LoVo (cell line): ENCODE results near the gene GALNT6.
A peak's percentile ranks its signal among the peaks of the same experiment; 100 is the strongest.
"Not testable (repeated sequence)": the region's sequence is repeated elsewhere in the genome, so short reads cannot be mapped to it uniquely, and the experiment has no call there.

Experiments used
- DNase-seq: peaks from one replicate; pipeline ENCODE4 v3.0.0-alpha.2; 2016; ENCODE audit warnings: low spot score

GALNT6 gene

DNA sequence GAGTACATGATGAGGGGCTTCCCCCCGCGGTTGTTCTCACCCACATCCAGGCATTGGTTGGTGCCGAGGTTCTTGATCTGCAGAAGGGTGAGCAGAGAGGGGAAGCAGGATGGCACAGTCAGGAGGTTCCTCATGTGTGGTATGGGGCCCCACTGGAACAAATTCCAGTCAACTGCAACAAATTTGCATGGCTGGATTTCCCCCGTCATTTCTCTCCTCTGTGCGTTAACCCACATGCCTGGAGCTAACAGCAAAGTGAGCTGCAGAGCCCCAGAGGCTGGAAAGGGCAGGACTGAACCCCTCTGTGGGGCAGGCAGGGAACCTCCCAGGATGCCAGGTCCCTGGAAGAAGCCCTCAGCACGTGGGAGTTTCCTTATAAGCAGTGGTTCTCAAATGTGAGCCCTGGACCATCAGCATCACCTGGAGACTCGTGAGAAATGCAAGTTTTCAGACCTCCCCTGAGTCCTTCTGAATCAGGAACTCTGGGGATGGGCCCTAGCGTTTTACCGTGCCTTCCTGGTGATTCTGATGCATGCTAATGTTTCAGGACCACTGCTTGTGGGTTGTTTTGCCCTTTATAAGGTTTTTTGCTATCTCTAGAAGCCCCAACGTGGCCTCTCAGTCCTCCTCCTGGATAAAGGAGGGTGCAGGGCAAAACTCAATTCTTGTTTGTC lies 33.7 kb downstream of the GALNT6 start:
- DNase-seq: no peak

DNA sequence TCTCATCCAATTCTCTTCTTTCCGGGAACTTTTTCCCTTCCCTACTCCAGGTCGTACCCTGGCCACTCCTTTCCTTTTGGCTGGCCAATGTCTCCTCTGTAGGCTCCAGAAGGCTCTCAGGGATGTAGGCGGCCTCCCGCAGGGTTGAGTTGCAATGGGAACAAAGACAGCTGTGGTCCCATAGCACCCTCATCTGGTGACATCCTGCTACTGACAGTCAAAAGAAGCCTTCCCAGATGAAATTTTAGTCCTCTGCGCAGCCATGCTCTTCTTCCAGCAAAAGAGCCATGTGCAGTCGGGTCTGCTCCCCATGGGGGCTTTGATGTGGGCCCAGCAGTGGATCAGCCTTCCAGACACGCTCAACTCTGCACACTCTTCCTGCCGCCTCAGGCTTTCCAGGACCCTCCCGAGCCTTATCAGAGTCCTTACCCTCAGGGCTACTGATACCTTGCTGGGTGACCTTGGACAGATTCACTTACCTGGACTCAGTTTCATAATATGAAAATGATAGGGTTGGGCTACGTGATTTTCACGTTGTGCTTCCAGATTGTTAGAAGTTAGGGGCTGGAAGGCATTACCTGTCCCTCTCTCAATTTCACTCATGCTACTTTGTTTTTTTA lies 39.2 kb downstream of the GALNT6 start:
- DNase-seq: peak; percentile 24

DNA sequence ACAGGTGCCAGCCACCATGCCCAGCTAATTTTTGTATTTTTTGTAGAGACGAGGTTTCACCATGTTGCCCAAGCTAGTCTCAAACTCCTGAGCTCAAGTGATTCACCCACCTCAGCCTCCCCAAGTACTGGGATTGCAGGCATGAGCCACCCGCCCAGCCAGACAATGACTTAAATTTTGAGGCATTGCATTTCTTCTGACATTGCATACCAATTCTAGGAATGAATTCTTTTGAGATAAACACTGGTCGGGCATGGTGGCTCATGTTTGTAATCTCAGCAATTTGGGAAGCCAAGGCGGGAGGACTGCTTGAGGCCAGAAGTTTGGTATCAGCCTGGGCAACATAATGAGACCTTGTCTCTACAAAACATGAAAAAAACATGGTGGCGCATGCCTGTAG lies 42.2 kb downstream of the GALNT6 start:
- no peak for DNase-seq

DNA sequence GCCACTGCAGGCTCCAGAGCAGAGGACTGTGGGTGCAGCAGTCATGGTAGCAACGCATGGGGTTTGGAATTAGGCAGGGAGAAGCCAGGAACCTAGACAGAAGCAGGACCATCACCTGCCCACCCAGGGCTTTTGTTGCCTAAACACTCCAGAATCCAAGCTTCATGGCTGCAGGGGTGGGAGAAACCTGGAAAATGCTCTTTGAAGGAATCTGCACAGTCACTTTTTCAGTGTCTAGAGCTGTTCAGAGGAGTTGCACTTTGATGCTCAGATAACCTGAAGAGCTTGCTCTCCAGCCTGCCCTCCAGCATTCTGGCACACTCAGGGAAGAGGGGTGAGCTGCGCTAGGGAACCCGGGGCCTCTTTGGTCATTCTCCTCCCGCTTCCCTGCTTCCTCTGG lies 43.1 kb downstream of the GALNT6 start:
- DNase-seq: no peak

DNA sequence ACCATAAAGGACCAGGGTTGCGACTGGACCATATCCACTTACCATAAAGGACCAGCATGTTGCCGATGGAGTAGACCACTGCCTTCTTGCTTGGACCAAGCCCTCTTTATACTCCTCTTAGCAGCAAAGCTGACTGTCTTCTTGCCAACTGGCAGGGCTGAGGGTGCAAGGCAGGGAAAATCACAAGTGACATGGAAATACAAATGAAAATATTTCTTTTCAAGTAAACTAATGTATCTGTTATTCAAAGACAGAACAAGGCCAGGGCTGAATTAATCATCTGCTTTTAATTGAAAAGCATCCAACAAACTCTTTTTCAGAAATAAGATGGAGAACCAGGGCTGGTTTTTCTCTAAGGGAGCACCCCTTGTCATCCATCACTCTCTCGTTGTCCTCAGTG lies 44.6 kb downstream of the GALNT6 start, which contains the start of gene CELA1:
Gene CELA1, minus strand, starts transcription at position 99 of the 400 bp plus-strand sequence. Its CDS starts 41 bp downstream, at position 58.
- no peak for DNase-seq

DNA sequence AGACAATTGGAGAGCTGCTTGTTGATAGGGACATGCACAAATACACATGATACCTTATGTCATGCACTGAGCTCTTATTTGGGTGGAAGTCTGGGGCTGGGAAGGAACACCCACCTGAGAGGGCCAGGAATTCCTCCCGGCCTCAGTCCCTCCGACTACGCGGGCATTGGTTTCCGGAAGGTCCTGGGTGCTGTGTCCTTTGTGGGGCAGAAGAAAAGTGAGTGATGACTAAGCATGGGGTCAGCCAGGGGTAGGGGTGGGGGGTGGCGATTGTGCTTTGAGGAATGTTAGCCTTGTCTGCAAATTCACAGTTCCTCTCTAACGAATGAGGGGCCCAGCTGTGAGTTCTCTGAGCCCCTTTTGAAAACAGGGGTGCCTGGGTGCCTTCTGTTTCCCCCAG lies 45.5 kb downstream of the GALNT6 start:
- DNase-seq: no peak

DNA sequence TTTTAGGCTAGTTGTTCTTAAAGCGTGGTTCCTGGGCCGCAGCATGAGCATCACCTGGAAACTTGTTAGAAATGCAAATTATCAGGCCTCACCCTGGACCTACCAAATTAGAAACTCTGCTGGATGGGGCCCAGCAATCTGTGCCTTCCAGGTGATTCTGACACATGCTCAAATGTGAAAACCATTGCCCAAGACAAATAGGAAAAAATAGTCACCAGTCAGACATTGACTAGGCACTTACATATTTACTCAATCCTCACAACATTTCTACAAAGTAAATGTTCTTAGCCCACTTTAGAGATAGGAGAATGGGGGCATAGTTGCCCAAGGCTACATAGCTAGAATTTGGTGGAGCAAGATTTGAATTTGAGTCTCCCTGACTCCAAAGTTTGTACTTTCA lies 48.0 kb downstream of the GALNT6 start:
- no peak for DNase-seq

DNA sequence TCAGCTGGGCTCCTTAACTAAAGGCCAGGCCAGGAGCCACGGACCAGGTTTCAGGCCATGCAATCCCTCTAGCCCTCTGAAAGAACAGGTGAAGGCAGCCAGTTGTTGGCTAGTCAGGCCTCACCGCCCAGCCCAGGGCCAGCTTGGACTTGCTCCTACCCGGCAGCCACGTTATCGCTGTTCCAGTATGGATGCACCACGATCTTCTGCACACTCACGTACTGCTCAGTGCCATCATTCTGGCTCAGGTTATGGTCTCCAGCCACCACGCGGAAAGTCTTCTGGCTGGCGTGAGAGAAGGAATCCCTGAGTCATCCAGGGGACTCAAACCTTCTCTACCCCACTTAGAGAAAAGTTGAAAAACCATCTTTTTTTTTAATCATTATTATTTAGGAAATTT lies 48.8 kb downstream of the GALNT6 start:
- no peak for DNase-seq

DNA sequence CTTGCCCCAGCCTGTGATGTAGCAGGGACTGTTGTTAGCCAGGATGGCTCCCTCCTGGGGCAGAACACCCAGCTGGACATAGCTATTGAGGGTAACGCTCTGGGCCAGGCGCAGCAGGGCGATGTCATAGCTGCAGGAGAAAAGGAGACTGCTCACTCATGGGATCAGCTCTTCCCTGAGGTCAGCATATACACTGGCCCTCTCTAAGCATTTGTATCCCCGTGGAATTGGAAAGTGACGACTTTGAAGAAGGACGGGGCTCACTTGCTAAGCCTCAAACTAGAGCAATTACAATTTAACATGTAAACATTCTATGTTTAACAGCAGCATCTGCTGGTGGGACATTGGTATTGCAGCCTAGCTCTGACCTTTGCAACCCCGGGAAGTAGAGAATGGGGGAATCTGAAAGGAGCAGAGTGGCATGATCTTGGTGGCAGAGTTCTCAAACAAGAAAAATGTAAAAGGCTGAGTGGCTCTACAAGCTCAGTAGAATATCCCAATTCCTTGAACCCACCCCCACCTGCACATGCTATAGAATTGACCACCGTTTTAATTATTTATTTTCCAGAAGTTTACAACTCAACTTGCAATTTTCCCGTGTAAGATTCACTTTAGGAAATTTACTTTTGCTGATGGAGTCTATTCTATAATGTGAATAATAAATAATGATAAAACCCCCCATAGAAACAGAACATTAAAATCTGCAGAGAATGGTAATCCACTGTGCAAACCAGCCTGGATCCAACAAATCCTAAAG lies 49.8 kb downstream of the GALNT6 start:
- peak; percentile 88 for DNase-seq

DNA sequence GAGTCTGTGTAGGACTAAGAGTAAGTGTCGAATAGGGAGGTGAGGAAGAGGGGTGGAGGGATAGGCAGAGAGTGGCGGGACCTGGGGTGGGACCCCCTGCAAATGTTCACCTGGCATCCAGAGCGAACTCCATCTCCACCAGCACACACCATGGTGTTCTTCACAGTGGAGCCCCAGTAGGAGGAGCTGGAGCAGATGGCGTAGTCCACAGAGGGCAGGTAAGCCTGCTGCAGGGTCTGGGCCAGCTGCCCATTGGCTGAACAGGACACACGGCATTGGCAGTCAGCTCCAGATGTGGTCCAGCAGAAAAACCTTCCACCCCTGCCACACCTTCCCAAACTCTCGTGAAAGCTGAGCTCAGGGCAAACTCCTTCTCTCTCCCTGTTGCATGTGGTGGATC lies 51.5 kb downstream of the GALNT6 start:
- no peak for DNase-seq

DNA sequence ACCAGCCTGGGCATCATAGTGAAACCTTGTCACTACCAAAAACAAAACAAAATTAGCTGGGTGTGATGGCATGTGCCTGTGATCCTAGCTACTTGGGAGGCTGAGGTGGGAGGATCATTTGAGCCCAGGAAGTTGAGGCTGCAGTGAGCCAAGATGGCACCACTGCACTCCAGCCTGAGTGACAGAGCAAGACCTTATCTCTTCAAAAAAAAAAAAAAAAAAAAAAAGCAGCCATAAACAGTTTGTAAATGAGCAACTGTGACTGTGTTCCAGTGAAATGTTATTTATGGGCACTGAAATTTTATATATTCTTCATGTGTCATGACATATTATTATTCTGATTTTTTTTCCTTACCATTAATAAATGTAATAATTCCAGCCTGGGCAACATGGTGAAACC lies 53.9 kb downstream of the GALNT6 start:
- DNase-seq: not testable (repeated sequence)

DNA sequence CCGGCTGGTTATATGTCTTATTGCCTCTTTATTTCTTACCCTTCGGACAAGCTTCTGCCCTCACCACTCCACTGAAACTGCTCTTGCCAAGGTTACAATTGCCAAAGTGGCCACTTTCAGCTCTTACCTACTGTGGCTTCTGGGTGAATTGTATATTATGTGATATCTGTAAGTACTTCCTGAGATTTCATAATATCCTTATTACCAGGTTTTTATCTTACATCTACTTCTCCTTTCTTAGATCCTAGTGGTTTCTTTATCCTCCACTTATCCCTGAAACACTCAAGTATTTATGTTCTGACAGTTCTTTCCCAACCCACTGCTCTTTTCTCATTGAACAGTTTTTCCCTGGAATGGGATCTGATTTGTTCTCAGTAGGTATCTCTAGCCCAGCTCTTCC lies 55.3 kb downstream of the GALNT6 start:
- no peak for DNase-seq

DNA sequence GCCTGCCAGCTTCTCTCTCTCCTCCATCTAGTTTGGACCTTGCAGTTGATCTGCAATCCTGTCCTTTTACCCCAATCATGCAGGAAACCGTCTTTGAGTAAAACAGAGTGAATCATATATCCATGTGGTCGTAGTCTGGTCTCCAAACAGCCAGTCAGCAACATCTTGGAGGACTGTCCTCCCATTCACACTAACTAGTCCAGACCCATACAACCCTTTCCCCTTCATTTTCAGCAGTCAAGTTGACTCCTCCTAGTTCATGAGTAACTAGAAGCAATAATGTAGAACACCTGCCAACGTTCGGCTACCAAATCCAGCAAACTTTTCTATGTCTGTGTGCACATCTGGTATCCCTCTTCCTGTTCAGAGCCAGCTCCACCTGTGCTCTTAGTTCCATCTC lies 56.4 kb downstream of the GALNT6 start:
- DNase-seq: no peak

DNA sequence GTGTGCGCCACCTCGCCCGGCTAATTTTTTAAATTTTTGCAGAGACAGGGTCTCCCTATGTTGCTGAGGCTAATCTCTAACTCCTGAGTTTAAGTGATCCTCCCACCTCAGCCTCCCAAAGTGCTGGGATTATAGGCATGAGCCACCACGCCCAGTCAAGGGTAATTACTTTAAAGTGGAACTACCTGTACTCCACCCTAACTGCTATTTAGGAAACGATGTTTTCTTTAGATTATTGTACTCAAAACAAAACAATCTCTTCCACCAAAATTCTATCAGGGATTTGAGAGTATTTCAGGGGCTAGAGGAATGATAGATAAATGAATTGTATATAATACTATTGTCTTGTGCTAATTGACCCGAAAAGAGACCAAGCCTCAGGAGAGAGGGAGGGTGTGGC lies 57.7 kb downstream of the GALNT6 start:
- DNase-seq: no peak

DNA sequence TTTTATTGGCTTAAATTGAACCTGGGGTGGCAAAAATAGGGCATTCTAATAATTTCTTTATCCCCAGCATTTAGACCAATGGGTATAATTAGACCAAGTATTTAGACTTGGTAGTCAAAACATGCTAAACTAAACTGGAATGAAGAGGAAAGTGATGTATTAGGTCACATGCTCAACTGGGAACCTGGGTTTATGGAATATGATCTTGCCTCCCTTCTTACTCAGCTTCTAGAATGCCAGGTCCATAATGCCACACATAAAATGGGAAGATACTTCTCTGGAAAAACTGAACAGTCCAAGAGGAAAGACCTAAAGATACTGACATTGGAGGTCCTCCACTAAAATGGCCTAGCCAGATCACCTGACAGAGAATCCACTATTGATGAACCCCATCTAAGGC lies 61.0 kb downstream of the GALNT6 start:
- DNase-seq: no peak

DNA sequence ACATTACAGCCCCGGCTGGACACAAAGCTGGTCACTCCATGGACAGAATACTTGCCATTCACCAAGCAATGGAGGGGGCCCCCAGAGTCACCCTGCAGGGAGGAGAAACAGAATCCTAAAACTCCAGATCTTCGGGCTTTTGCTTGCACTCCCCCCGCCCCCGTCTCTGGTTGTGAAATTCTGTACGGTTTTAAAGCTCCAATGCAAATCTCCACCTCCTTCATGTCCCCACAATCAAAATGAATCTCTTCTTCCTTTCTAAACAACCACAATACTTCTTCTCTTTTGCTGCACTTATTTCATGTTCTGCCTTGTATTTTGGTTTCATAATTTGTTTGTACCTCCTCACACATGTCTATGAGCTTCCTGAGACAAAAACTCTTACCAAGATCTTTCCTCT lies 61.5 kb downstream of the GALNT6 start:
- DNase-seq: no peak

DNA sequence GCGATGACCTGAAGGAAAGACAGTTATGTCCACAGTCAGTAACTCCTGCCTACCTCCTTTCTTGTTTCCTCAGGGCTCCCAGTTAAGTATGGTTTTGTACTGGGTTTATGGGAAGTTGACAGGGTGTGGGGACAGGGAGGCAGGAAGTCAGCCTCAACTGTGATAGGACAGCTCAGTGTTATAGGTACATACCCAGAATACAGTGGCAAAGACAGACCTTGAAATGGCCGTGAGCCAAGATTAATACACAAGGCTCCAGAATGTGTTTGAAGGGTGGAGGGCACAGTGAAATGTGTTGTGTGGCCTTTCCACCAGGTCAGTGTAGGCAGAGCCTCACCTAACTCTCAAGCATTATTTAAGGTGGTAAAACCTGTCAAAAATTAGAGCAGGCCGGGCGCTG lies 62.6 kb downstream of the GALNT6 start:
- no peak for DNase-seq

DNA sequence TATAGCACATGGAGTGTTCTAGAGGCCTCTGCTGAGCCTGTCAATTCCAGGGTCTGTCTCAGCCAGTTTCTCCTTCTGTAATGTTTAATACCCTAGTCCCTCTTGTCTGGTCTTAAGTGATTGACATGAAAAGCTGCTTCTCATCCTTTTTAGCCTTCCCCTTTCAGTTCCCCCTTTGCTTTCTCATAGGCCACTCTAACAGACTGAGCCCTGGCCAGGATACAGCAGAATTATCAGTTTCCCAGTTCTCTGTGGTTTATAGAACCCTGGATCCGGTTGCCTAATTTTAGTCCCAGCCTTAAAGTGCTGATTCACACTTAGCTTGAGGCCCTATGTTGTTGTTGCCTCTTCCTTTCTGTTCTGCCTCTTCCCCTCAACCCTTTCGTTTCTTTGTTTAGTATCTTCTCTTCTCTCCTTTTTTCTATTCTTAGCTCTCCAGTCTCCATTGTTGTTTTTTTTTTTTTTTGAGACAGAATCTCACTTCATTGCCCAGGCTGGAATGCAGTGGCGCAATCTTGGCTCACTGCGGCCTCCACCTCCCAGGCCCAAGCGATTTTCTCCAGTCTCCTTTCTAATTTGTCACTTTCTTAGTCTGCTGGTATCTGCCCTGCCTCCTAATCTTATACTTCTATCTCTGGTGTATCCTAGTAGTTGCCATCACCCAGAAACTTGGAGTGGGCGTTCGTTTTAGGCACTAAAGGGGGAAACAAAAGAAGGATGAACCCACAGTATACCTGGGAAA lies 64.3 kb downstream of the GALNT6 start:
- DNase-seq: no peak

DNA sequence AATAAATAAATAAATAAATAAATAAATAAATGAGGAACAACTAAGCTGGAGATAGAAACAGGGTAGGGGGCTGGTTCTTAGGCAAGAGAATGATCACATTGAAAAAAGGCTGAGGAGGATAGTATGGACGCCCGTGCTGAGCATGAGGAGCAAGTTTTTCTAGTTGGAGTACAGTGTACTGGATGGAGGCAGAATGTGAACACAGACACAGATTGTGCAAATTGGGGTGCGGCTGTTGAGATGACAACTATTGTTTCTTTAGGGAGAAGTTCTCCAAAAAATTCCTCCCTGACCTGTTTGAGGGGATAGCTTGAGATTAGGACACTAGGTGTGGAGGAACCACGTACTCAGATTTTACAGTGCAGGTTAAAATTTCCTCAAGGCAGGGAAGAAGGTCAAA lies 66.3 kb downstream of the GALNT6 start:
- no peak for DNase-seq

DNA sequence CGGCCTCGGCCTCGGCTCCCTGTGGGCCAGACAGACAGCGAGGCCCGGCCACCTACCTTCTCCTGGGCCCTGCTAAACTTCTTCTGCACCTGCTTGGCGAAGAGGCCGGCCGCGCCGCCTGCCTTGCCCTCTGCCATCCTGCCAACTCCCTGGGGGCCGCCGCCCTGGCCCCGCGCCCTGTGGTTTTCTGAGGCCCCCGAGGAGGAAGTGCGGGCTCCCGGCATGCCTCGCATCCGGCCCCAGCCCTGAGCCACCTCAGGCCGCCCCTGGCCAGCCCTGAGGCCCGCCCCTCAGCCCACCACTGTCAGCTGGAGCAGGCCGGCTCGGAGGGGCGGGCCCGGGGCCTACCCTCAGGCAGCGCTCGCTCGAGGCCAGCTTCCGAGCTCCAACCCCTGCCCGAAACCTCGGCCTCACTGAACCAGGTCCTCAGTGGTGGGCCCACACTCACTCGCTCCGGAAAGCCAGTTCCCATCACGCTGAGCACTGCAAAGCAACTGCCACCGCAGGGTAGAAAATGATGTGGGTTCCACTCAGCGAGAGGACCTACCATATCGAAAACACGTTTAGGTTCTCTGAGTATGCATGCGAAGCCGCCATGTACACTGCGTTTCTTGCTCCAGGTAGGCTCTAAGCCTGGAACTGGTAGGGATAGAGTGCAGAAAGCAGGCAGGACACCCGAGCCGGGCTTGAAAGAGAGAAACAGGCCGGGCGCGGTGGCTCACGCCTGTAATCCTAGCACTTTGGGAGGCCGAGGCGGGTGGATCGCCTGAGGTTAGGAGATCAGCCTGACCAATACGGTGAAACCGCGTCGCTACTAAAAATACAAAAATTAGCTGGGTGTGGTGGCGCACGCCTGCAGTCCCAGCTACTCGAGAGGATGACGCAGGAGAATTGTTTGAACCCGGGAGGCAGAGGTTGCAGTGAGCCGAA lies 67.0 kb downstream of the GALNT6 start, which contains the start of gene BIN2:
Gene BIN2, minus strand, starts transcription at position 209 of the 930 bp plus-strand sequence. Its CDS starts 72 bp downstream, at position 137.
- DNase-seq: no peak

DNA sequence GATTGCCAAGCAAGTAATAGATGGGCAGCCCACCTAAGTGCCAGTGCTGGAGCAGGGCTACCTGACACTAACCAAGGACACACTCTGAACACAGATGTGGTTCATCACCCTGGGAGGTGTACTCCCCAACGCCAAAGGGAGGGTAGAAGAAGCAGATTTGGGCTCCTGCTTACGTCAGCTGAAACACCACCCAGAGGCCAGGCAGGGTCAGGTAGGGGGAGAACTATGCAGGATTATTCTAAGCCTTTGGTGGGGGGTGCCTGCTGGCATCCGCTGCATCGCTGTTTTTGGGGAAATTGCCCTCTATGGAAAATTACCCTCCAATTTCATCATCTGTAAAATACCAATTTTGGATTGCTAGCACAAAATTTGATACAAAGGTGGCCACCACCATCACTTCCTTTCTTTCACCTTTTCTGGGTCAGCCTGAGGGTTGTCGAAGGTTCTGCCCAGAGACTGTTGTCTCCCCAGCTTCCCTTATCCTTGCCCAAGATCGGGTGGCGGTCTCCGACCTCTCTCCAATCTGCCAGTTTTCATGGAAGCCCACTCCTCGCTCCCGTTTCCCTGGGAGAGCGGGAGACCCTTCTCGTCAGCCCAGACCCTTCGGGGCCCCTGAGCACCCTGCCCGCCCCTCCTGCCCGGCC lies 67.8 kb downstream of the GALNT6 start:
- DNase-seq: no peak
